Kidney tubule cell (primary cell): ENCODE results near the gene WFDC5.
"Not testable (repeated sequence)": the region's sequence is repeated elsewhere in the genome, so short reads cannot be mapped to it uniquely, and the experiment has no call there.

Experiments
- DNase-seq: peaks from one replicate; pipeline ENCODE4 v3.0.0-alpha.2; 2018; ENCODE audit warnings: low spot score

The WFDC5 gene

GRCh38 chr20:45114465-45115385 is at the start of gene WFDC5:
Gene WFDC5, minus strand, starts transcription at chr20:45115174. Its CDS starts 91 bp downstream, at chr20:45115083.
- no peak for DNase-seq

GRCh38 chr20:45163083-45163803 is 48.3 kb upstream of the WFDC5 start:
- no peak for DNase-seq

- DNase-seq, result peak; percentile 69
Measured at GRCh38 chr20:45157962-45158361, 43.0 kb upstream of the WFDC5 start.

- no peak for DNase-seq
Measured at GRCh38 chr20:45156713-45157112, 41.7 kb upstream of the WFDC5 start.

GRCh38 chr20:45154794-45155193 is 39.8 kb upstream of the WFDC5 start:
- DNase-seq, result peak; percentile 30

GRCh38 chr20:45154183-45154582 is 39.2 kb upstream of the WFDC5 start:
- DNase-seq, result no peak

GRCh38 chr20:45153752-45154151 is 38.8 kb upstream of the WFDC5 start:
- no peak for DNase-seq

GRCh38 chr20:45153147-45153546 is 38.2 kb upstream of the WFDC5 start:
- no peak for DNase-seq

- no peak for DNase-seq
Measured at GRCh38 chr20:45152405-45152804, 37.4 kb upstream of the WFDC5 start.

- no peak for DNase-seq
Measured at GRCh38 chr20:45149062-45149461, 34.1 kb upstream of the WFDC5 start.

- DNase-seq, result no peak
Measured at GRCh38 chr20:45140836-45141235, 25.9 kb upstream of the WFDC5 start.

- not testable (repeated sequence) for DNase-seq
Measured at GRCh38 chr20:45139733-45140375, 24.9 kb upstream of the WFDC5 start.

GRCh38 chr20:45138561-45139300 is 23.8 kb upstream of the WFDC5 start:
- DNase-seq, result peak; percentile 87

- DNase-seq, result peak; percentile 54
Measured at GRCh38 chr20:45136911-45137310, 21.9 kb upstream of the WFDC5 start.

- DNase-seq, result peak; percentile 85
Measured at GRCh38 chr20:45128099-45128498, 13.1 kb upstream of the WFDC5 start.

- DNase-seq, result no peak
Measured at GRCh38 chr20:45124365-45124764, 9.4 kb upstream of the WFDC5 start, which contains the start of gene WFDC12. Gene WFDC12, minus strand, starts transcription at chr20:45124465. Its CDS starts 18 bp downstream, at chr20:45124447.

GRCh38 chr20:45121388-45121787 is 6.4 kb upstream of the WFDC5 start:
- no peak for DNase-seq

- DNase-seq, result no peak
Measured at GRCh38 chr20:45119556-45120266, 4.7 kb upstream of the WFDC5 start.

GRCh38 chr20:45118028-45118427 is 3.1 kb upstream of the WFDC5 start:
- DNase-seq, result no peak

GRCh38 chr20:45117581-45117980 is 2.6 kb upstream of the WFDC5 start:
- DNase-seq, result no peak

GRCh38 chr20:45115829-45116228 is 855 bp upstream of the WFDC5 start:
- no peak for DNase-seq
